HepG2 (cell line): Measurements from ENCODE around the gene RAB34. TPM values are rescaled to one million over a fixed set of nuclear protein-coding genes. Genes with fewer than 3 reads are reported as not detected.
A peak's percentile ranks its signal among the peaks of the same experiment; 100 is the strongest.

Source experiments
- AHR ChIP-seq: IDR thresholded peaks from 2 replicates; pipeline ENCODE4 v1.6.1; 2018; ENCODE audit warnings: missing genetic modification reagents, missing compliant biosample characterization
- GABPB1 ChIP-seq: IDR thresholded peaks from 2 replicates; pipeline ENCODE4 v1.6.1; 2016; ENCODE audit warnings: mild to moderate bottlenecking, missing genetic modification reagents, moderate library complexity, missing compliant biosample characterization
- ISX ChIP-seq: sonication (generic); formaldehyde crosslinking; conservative IDR thresholded peaks from 2 replicates; pipeline ENCODE4 v1.5.0; 2020; ENCODE audit warnings: missing genetic modification reagents
- MAFF ChIP-seq: IDR thresholded peaks from 2 replicates; pipeline ENCODE4 v1.6.1; 2011; ENCODE audit warnings: low read depth, low read length, improper control_type of control experiment
- NKX3-1 ChIP-seq: sonication (generic); formaldehyde crosslinking; IDR thresholded peaks from 2 replicates; pipeline ENCODE4 v1.5.0; 2020; ENCODE audit warnings: missing genetic modification reagents
- PAX8 ChIP-seq: sonication (generic); formaldehyde crosslinking; IDR thresholded peaks from 2 replicates; pipeline ENCODE4 v1.8.0; 2022; ENCODE audit warnings: mild to moderate bottlenecking, missing genetic modification reagents, borderline replicate concordance
- REL ChIP-seq: sonication (generic); formaldehyde crosslinking; conservative IDR thresholded peaks from 2 replicates; pipeline ENCODE4 v1.8.0; 2022; ENCODE audit warnings: mild to moderate bottlenecking, missing genetic modification reagents, moderate library complexity
- RFXANK ChIP-seq: IDR thresholded peaks from 2 replicates; pipeline ENCODE4 v1.6.1; 2016
- SNAI1 ChIP-seq: sonication (generic); formaldehyde crosslinking; IDR thresholded peaks from 2 replicates; pipeline ENCODE4 v1.5.0; 2020; ENCODE audit warnings: mild to moderate bottlenecking, missing genetic modification reagents, borderline replicate concordance
- XRCC5 ChIP-seq: fragments of 200-400 bp; formaldehyde crosslinking; optimal IDR thresholded peaks from 2 replicates; pipeline ENCODE3; 2017; ENCODE audit warnings: mild to moderate bottlenecking, low read length
- ZFP36L1 ChIP-seq: sonication (generic); formaldehyde crosslinking; IDR thresholded peaks from 2 replicates; pipeline ENCODE4 v1.8.0; 2022; ENCODE audit warnings: mild to moderate bottlenecking, missing genetic modification reagents, moderate library complexity
- ZFP41 ChIP-seq: sonication (generic); formaldehyde crosslinking; IDR thresholded peaks from 2 replicates; pipeline ENCODE4 v1.4.0; 2020; ENCODE audit warnings: mild to moderate bottlenecking, missing genetic modification reagents, borderline replicate concordance
- ZFP82 ChIP-seq: sonication (generic); formaldehyde crosslinking; IDR thresholded peaks from 2 replicates; pipeline ENCODE4 v1.5.1; 2020; ENCODE audit warnings: mild to moderate bottlenecking, missing genetic modification reagents, borderline replicate concordance
- ZNF143 ChIP-seq: sonication (generic); formaldehyde crosslinking; IDR thresholded peaks from 2 replicates; pipeline ENCODE4 v1.4.0; 2020; ENCODE audit warnings: missing genetic modification reagents
- ZNF230 ChIP-seq: sonication (generic); formaldehyde crosslinking; IDR thresholded peaks from 2 replicates; pipeline ENCODE4 v1.4.0; 2020; ENCODE audit warnings: mild to moderate bottlenecking, missing genetic modification reagents
- ZNF547 ChIP-seq: sonication (generic); formaldehyde crosslinking; IDR thresholded peaks from 2 replicates; pipeline ENCODE4 v1.5.1; 2020; ENCODE audit warnings: mild to moderate bottlenecking, missing genetic modification reagents
- ZNF615 ChIP-seq: sonication (generic); formaldehyde crosslinking; IDR thresholded peaks from 2 replicates; pipeline ENCODE4 v1.5.0; 2020; ENCODE audit warnings: mild to moderate bottlenecking, missing genetic modification reagents, borderline replicate concordance
- ZNF619 ChIP-seq: sonication (generic); formaldehyde crosslinking; IDR thresholded peaks from 2 replicates; pipeline ENCODE4 v1.4.0; 2020; ENCODE audit warnings: mild to moderate bottlenecking, missing genetic modification reagents
- polyA plus RNA-seq, 8 experiments: library from polyadenylated mRNA; depleted of rRNA in 3 of 8; stranded (reverse) in 7 of 8; unstranded in 1 of 8; fragments of >200 nt; fragmentation: Illumina TruSeq in 4 of 8; extraction: Trizol in 4 of 8; gene quantifications; 2 replicates each; pipeline versions ENCODE4 v1.2.1 to v1.2.3, GENCODE V29; 2011 to 2016; ENCODE audit warnings: low read depth in 4 of 8, missing spikeins in 1 of 8, mixed read lengths in 1 of 8; ENCODE audit not compliant: insufficient read depth in 1 of 8
- total RNA-seq, 5 experiments: library from RNA; depleted of rRNA; stranded (reverse); fragments of >200 nt; fragmentation: Illumina TruSeq; extraction: Trizol; gene quantifications; 2 replicates each; pipeline ENCODE4 v1.2.3, GENCODE V29; 2016; ENCODE audit warnings: low read depth in 1 of 5
- TF ChIP-seq, protein P1 (sequence below): sonication (generic); formaldehyde crosslinking; IDR thresholded peaks from 2 replicates; pipeline ENCODE4 v1.5.0; 2020; ENCODE audit warnings: missing genetic modification reagents
- TF ChIP-seq, protein P2 (sequence below): sonication (generic); formaldehyde crosslinking; conservative IDR thresholded peaks from 2 replicates; pipeline ENCODE4 v1.5.0; 2020; ENCODE audit warnings: missing genetic modification reagents
- TF ChIP-seq, protein P3 (sequence below): sonication (generic); formaldehyde crosslinking; IDR thresholded peaks from 2 replicates; pipeline ENCODE4 v1.4.0; 2020; ENCODE audit warnings: mild to moderate bottlenecking, missing genetic modification reagents
- TF ChIP-seq, protein P4 (sequence below): sonication (generic); formaldehyde crosslinking; IDR thresholded peaks from 2 replicates; pipeline ENCODE4 v1.5.0; 2020; ENCODE audit warnings: missing genetic modification reagents

The RAB34 gene
- total and polyA plus RNA-seq, 2 of the 13 experiments (the other 11 are each of a cell fraction or from before 2014, with no cell fraction given): 0.49 TPM; not detected in 1

DNA sequence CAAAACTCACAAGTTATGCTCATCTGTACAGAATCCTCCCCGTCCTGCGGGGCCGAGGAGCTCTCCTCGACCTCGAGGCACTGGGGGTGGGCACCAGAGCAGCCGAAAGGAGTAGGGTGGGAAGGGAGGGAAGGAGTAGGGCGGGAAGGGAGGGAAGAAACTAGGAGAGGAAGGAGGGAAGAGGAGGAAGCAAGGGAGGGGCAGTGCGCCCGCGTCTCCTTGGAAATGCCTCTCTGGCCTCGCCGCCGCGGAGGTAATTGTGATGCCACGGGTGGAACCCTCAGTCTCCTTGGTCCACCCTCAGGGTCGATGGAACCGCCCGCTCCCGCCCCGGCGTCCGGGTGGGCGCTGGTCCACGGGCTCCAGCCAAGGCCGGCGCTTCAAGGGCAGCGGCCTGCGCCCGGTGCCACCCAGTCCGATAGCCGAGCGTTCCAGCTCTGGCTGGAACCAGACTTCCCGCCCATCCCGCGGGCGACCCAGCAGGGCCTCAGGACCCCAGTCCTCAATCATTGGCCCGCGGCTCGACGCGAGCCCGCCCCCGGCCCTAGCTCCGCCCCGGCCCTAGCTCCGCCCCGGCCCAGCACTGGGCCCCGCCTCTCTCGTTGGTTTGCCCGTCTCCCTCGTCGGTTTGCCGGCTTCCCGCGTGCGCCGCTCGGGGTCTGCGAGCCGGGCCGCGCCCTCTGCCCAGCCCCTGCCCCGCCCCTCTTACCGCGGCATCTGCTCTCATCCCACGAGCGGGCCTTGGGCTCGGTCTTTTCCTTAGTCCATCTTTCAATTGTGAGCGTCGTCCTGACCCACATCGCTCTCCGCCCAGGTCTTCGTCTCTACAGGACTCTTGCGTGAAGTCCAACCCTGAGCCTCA lies 6.6 kb downstream of the RAB34 start (continued):
- TF ChIP-seq ZNF230 (CRISPR knock-in tag): no peak; the same call in 1 of the 2 replicates
- TF ChIP-seq GABPB1: peak; percentile 80
- peak; percentile 46; the same call in 1 of the 2 replicates for TF ChIP-seq ZFP36L1 (CRISPR knock-in tag)
- 0 out of 2 replicates have a peak, but pooled peaks have one; percentile 19 for TF ChIP-seq NKX3-1
- TF ChIP-seq ZNF619 (CRISPR knock-in tag): no peak
- peak; percentile 46 for TF ChIP-seq ZNF143 (CRISPR knock-in tag)
- TF ChIP-seq ISX (CRISPR knock-in tag): no peak
- no peak for TF ChIP-seq MAFF
- TF ChIP-seq, protein P1, sequence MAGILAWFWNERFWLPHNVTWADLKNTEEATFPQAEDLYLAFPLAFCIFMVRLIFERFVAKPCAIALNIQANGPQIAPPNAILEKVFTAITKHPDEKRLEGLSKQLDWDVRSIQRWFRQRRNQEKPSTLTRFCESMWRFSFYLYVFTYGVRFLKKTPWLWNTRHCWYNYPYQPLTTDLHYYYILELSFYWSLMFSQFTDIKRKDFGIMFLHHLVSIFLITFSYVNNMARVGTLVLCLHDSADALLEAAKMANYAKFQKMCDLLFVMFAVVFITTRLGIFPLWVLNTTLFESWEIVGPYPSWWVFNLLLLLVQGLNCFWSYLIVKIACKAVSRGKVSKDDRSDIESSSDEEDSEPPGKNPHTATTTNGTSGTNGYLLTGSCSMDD: no peak
- TF ChIP-seq PAX8 (CRISPR knock-in tag): no peak
- TF ChIP-seq REL (CRISPR knock-in tag): no peak
- TF ChIP-seq ZFP82 (CRISPR knock-in tag): 0 out of 2 replicates have a peak, but pooled peaks have one; percentile 69
- peak; percentile 89; the same call in 1 of the 2 replicates for TF ChIP-seq SNAI1
- TF ChIP-seq, protein P2, sequence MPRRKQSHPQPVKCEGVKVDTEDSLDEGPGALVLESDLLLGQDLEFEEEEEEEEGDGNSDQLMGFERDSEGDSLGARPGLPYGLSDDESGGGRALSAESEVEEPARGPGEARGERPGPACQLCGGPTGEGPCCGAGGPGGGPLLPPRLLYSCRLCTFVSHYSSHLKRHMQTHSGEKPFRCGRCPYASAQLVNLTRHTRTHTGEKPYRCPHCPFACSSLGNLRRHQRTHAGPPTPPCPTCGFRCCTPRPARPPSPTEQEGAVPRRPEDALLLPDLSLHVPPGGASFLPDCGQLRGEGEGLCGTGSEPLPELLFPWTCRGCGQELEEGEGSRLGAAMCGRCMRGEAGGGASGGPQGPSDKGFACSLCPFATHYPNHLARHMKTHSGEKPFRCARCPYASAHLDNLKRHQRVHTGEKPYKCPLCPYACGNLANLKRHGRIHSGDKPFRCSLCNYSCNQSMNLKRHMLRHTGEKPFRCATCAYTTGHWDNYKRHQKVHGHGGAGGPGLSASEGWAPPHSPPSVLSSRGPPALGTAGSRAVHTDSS: 0 out of 2 replicates have a peak, but pooled peaks have one; percentile 47
- TF ChIP-seq ZNF547 (CRISPR knock-in tag): peak; percentile 87
- TF ChIP-seq, protein P3, sequence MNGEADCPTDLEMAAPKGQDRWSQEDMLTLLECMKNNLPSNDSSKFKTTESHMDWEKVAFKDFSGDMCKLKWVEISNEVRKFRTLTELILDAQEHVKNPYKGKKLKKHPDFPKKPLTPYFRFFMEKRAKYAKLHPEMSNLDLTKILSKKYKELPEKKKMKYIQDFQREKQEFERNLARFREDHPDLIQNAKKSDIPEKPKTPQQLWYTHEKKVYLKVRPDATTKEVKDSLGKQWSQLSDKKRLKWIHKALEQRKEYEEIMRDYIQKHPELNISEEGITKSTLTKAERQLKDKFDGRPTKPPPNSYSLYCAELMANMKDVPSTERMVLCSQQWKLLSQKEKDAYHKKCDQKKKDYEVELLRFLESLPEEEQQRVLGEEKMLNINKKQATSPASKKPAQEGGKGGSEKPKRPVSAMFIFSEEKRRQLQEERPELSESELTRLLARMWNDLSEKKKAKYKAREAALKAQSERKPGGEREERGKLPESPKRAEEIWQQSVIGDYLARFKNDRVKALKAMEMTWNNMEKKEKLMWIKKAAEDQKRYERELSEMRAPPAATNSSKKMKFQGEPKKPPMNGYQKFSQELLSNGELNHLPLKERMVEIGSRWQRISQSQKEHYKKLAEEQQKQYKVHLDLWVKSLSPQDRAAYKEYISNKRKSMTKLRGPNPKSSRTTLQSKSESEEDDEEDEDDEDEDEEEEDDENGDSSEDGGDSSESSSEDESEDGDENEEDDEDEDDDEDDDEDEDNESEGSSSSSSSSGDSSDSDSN (CRISPR knock-in tag): peak; percentile 87
- TF ChIP-seq, protein P4, sequence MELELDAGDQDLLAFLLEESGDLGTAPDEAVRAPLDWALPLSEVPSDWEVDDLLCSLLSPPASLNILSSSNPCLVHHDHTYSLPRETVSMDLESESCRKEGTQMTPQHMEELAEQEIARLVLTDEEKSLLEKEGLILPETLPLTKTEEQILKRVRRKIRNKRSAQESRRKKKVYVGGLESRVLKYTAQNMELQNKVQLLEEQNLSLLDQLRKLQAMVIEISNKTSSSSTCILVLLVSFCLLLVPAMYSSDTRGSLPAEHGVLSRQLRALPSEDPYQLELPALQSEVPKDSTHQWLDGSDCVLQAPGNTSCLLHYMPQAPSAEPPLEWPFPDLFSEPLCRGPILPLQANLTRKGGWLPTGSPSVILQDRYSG (CRISPR knock-in tag): no peak
- no peak for TF ChIP-seq AHR (CRISPR knock-in tag)
- no peak for TF ChIP-seq ZFP41 (CRISPR knock-in tag)
- TF ChIP-seq XRCC5: peak; percentile 37
- TF ChIP-seq RFXANK (CRISPR knock-in tag): no peak
- no peak for TF ChIP-seq ZNF615
